ENCODE measurements around the gene BCAS3.

Gene BCAS3

DNA sequence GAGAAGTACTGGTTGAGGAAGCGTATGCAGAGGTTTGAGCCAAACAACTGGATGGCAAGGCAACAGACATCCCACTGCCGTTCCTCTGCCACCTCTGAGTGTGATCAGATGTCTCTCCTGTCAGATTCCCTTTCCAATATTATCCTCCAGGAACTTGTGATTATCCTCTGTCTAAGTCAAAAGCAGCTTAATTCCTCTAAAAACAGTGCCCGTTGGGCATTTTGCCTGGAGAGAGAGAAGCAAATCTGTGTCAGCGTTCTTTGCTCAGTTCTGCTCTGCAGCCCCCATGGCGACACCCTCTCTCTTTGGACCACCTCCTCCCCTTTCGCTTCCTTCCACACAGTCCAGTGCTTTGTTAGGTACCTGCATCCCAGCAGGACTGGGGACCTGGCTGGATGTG is 665.9 kb downstream of the BCAS3 start:
- Histone ChIP-seq H3F3A (ENCODE audit: insufficient read depth, low read length) (no peaks in the 10 kb centered on the region), H3K79me2 (ENCODE audit: insufficient read depth, low read length) (no peaks in the 10 kb centered on the region), H3K4me1 (ENCODE audit: insufficient read depth, low read length, severe bottlenecking) (no peaks in the 10 kb centered on the region), H3K27me3 (ENCODE audit: insufficient read depth, low read length) (no peaks in the 10 kb centered on the region), H3K4me3 (ENCODE audit: low read depth, low read length, poor library complexity, severe bottlenecking) (no peak overlapping the region), H3K4me2 (ENCODE audit: low read length) (no peak overlapping the region), H3K9ac (ENCODE audit: low read length) (no peak overlapping the region), H3K9me3 (ENCODE audit: low read length) (no peaks in the 10 kb centered on the region), H3K27ac (ENCODE audit: low read depth, low read length, poor library complexity, severe bottlenecking) (no peak overlapping the region), H3K9me2 (ENCODE audit: low read depth, low read length) (no peaks in the 10 kb centered on the region), H2AFZ (ENCODE audit: low read length) (no peak overlapping the region), H4K20me1 (ENCODE audit: insufficient read depth, low read length) (no peaks in the 10 kb centered on the region), H3K36me3 (ENCODE audit: insufficient read depth, low read length) (no peaks in the 10 kb centered on the region)
- no peak for TF ChIP-seq EZH2 (IDR thresholded peaks at IDR 0.05; ENCODE audit: borderline replicate concordance, low read length)
- TF ChIP-seq, protein P1, sequence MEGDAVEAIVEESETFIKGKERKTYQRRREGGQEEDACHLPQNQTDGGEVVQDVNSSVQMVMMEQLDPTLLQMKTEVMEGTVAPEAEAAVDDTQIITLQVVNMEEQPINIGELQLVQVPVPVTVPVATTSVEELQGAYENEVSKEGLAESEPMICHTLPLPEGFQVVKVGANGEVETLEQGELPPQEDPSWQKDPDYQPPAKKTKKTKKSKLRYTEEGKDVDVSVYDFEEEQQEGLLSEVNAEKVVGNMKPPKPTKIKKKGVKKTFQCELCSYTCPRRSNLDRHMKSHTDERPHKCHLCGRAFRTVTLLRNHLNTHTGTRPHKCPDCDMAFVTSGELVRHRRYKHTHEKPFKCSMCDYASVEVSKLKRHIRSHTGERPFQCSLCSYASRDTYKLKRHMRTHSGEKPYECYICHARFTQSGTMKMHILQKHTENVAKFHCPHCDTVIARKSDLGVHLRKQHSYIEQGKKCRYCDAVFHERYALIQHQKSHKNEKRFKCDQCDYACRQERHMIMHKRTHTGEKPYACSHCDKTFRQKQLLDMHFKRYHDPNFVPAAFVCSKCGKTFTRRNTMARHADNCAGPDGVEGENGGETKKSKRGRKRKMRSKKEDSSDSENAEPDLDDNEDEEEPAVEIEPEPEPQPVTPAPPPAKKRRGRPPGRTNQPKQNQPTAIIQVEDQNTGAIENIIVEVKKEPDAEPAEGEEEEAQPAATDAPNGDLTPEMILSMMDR (IDR thresholded peaks at IDR 0.05; ENCODE audit: low read length): no peak

DNA sequence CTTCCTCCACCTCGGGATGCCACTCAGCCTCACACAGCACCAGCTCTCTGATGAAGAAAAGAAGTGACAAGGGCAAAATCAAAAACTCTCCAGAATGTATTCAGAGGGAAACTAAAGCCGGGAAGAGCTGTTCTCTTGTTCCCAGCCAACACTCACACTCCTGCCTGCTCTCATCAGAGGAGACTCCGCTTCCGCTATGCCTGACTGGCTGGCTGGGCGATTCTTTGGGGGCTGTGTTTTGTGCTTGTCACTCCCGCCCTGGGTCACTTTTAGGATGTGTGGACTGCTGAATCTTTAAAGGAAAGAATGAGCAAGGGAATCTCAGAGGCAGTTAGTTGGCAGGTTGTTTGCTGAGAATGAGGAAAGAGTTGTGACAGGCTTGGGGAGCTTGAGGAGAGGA is 667.4 kb downstream of the BCAS3 start:
- H3K27me3 ChIP-seq (ENCODE audit: insufficient read depth, low read length): no peaks in the 10 kb centered on the region
- no peaks in the 10 kb centered on the region for H3K36me3 ChIP-seq (ENCODE audit: insufficient read depth, low read length)
- no peak overlapping the region for H3K4me3 ChIP-seq (ENCODE audit: low read depth, low read length, poor library complexity, severe bottlenecking)
- H3K9ac ChIP-seq (ENCODE audit: low read length): no peak overlapping the region
- no peak for TF ChIP-seq EZH2 (IDR thresholded peaks at IDR 0.05; ENCODE audit: borderline replicate concordance, low read length)
- TF ChIP-seq, protein P1 (IDR thresholded peaks at IDR 0.05; ENCODE audit: low read length): no peak
- H3K79me2 ChIP-seq (ENCODE audit: insufficient read depth, low read length): no peaks in the 10 kb centered on the region
- H2AFZ ChIP-seq (ENCODE audit: low read length): no peak overlapping the region
- H3F3A ChIP-seq (ENCODE audit: insufficient read depth, low read length): no peaks in the 10 kb centered on the region
- no peaks in the 10 kb centered on the region for H3K4me1 ChIP-seq (ENCODE audit: insufficient read depth, low read length, severe bottlenecking)
- H3K9me3 ChIP-seq (ENCODE audit: low read length): no peaks in the 10 kb centered on the region
- H3K9me2 ChIP-seq (ENCODE audit: low read depth, low read length): no peaks in the 10 kb centered on the region
- no peak overlapping the region for H3K4me2 ChIP-seq (ENCODE audit: low read length)
- no peaks in the 10 kb centered on the region for H4K20me1 ChIP-seq (ENCODE audit: insufficient read depth, low read length)
- no peak overlapping the region for H3K27ac ChIP-seq (ENCODE audit: low read depth, low read length, poor library complexity, severe bottlenecking)

DNA sequence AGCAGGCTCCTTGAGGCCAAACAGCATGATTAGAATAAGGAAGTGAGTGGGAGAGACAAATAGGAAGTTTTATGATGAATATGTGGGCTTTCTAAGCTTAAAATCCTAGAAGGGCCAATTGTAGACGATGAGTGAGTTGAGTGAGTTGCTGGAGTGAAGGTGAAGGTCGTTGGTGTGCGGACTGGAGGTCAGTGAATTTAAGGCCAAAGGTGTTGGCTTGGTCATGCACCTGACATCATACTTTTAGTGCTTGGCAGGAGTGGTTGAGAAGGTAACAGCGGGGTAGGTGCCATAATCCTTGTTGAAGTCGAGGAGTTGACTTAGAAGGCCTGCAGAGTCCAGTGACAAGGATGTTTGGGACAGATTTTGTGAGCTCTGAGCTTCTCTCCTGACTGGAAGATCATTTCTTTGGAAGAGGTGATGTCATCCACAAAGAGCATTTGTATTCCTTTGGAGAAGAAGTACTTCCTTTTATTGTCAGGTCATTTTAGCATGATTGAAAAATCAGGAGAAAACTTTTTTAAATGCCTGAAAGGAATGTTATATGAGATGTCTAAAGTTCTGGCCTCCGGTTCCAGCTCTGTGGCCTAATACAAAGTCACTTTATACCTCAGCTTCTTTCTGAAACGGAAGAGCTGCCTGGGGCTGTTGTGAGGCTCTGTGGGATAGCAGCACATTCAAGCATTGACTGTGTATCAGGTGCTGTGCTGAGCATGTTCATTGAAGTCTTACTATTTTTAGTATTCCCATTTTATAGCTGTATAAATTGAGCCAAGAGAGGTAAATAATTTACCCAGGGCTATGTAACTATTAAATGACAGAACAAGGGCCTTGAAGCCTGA is 668.4 kb downstream of the BCAS3 start:
- no peaks in the 10 kb centered on the region for H3F3A ChIP-seq (ENCODE audit: insufficient read depth, low read length)
- no peaks in the 10 kb centered on the region for H3K9me3 ChIP-seq (ENCODE audit: low read length)
- H3K27ac ChIP-seq (ENCODE audit: low read depth, low read length, poor library complexity, severe bottlenecking): no peak overlapping the region
- H3K9me2 ChIP-seq (ENCODE audit: low read depth, low read length): no peaks in the 10 kb centered on the region
- no peaks in the 10 kb centered on the region for H4K20me1 ChIP-seq (ENCODE audit: insufficient read depth, low read length)
- H3K27me3 ChIP-seq (ENCODE audit: insufficient read depth, low read length): no peaks in the 10 kb centered on the region
- H3K4me1 ChIP-seq (ENCODE audit: insufficient read depth, low read length, severe bottlenecking): no peaks in the 10 kb centered on the region
- H3K4me2 ChIP-seq (ENCODE audit: low read length): no peak overlapping the region
- TF ChIP-seq, protein P1 (IDR thresholded peaks at IDR 0.05; ENCODE audit: low read length): no peak
- no peak for TF ChIP-seq EZH2 (IDR thresholded peaks at IDR 0.05; ENCODE audit: borderline replicate concordance, low read length)
- no peak overlapping the region for H3K9ac ChIP-seq (ENCODE audit: low read length)
- no peaks in the 10 kb centered on the region for H3K79me2 ChIP-seq (ENCODE audit: insufficient read depth, low read length)
- H3K36me3 ChIP-seq (ENCODE audit: insufficient read depth, low read length): no peaks in the 10 kb centered on the region
- H3K4me3 ChIP-seq (ENCODE audit: low read depth, low read length, poor library complexity, severe bottlenecking): no peak overlapping the region
- H2AFZ ChIP-seq (ENCODE audit: low read length): no peak overlapping the region

Measured in OCI-LY1 (cell line).